Spleen (tissue), 7 donors: Measurements from ENCODE around the gene PLA2G5.

ENCODE experiments used
- POLR2A ChIP-seq, 3 donors: fragments of 450-650 bp; IDR thresholded peaks; one replicate each; pipeline ENCODE4 v1.5.1; 2017; ENCODE audit warnings: antibody characterized with exemption in 3 of 3, mild to moderate bottlenecking in 1 of 3
- POLR2AphosphoS5 ChIP-seq, 3 donors: sonication (generic); formaldehyde crosslinking; IDR thresholded peaks; one replicate each; pipeline ENCODE4 v1.5.1; 2017; ENCODE audit warnings: antibody characterized with exemption in 3 of 3
- TF ChIP-seq, protein P1 (sequence below), 11 experiments: fragments of 200-600 bp in 7 of 11; fragments of 450-650 bp in 4 of 11; sonication (generic) in 4 of 11; IDR thresholded peaks in 8 of 11; conservative IDR thresholded peaks in 3 of 11; 1 replicate in 7 of 11; 2 replicates in 4 of 11; pipeline versions ENCODE4 v1.4.0 to v1.8.0; 2016 to 2021; ENCODE audit warnings: antibody characterized with exemption in 11 of 11, inconsistent platforms in 4 of 11, mild to moderate bottlenecking in 1 of 11
- donor health status: DM: no; HTN: no; CAD: no; lungs with moderate emphysema.
- donor health status: DM: no; HTN: no; CAD: no.
- donor health status: DM: no; HTN: no; CAD: no.

DNA sequence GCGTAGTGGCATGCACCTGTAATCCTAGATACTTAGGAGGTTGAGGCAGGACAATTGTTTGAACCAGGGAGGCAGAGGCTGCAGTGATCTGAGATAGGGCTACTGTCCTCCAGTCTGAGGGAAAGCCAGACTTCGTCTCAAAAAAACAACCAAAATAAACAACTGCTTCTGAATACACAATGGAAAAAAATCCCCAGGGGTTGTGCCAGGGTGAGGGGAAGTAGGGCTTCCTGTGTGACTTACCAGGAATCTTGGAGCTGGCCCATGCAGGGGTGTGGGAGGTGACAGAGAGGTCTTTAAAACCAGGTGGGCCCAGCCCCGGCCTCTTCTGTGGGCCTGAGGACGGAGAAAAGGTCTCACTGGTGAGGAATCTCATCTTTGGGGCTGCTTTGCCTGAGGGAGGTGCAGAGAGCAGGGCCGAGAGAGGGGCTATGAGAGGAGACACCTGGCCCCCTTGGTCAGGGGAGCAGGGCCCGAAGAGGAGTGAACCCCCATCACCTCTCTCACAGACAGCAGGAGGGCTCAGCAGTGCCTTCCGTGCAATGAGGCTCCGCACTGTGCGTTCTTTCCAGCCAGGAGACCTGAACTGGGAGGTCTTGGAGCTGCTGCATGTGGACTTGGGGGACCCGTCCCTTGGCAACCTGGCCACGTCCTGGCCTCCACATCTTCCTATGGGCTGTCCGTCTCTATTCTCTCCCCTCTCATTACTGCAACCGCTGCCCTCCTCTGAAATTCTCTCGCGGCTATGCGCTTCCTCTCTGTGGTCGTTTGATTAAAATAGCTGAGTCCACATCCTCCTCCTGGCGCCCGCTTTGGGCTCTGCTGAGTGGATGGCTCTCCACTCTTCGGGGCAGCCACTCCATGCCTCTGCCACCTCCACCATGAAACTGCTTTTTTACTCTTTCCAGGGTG is 10.7 kb downstream of the PLA2G5 start:
- TF ChIP-seq POLR2A (IDR thresholded peaks at IDR 0.05) (no peak), POLR2AphosphoS5 (IDR thresholded peaks at IDR 0.05) (peak in 1 of 3 donors; percentile 27)
- TF ChIP-seq, protein P1, sequence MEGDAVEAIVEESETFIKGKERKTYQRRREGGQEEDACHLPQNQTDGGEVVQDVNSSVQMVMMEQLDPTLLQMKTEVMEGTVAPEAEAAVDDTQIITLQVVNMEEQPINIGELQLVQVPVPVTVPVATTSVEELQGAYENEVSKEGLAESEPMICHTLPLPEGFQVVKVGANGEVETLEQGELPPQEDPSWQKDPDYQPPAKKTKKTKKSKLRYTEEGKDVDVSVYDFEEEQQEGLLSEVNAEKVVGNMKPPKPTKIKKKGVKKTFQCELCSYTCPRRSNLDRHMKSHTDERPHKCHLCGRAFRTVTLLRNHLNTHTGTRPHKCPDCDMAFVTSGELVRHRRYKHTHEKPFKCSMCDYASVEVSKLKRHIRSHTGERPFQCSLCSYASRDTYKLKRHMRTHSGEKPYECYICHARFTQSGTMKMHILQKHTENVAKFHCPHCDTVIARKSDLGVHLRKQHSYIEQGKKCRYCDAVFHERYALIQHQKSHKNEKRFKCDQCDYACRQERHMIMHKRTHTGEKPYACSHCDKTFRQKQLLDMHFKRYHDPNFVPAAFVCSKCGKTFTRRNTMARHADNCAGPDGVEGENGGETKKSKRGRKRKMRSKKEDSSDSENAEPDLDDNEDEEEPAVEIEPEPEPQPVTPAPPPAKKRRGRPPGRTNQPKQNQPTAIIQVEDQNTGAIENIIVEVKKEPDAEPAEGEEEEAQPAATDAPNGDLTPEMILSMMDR (IDR thresholded peaks at IDR 0.05 in 8 of 11, conservative IDR thresholded peaks at IDR 0.05 in 3 of 11), result peak in 2 of 11 experiments; percentile 18 to 29
